Heart left ventricle (tissue), 16 donors: ENCODE results near the gene DDRGK1. TPM values are rescaled to one million over a fixed set of nuclear protein-coding genes. Genes with fewer than 3 reads are reported as not detected.

Source experiments
- ATAC-seq, 4 donors: fragments of 200-7000 bp; cut with Tn5 transposase; one replicate each; pipeline ENCODE4 v1.9.1; 2020 to 2022; ENCODE audit warnings: moderate library complexity in 4 of 4, mild to moderate bottlenecking in 3 of 4, moderate number of reproducible peaks in 1 of 4
- DNase-seq, 5 donors: peaks; one replicate each; pipeline ENCODE4 v3.0.0-alpha.2; 2020
- H3K27ac ChIP-seq, 12 donors: fragments of 200-600 bp; sonication (generic) in 4 of 12; one replicate each; pipeline versions ENCODE4 v1.5.0 to v1.8.0; 2016 to 2022; ENCODE audit warnings: mild to moderate bottlenecking in 2 of 12
- H3K27me3 ChIP-seq, 9 donors: fragments of 200-600 bp; sonication (generic) in 2 of 9; one replicate each; pipeline versions ENCODE4 v1.5.1 to v1.8.0; 2016 to 2022; ENCODE audit warnings: mild to moderate bottlenecking in 3 of 9
- H3K36me3 ChIP-seq, 9 donors: fragments of 200-600 bp; sonication (generic) in 2 of 9; one replicate each; pipeline versions ENCODE4 v1.5.0 to v1.8.0; 2018 to 2022; ENCODE audit warnings: mild to moderate bottlenecking in 2 of 9
- H3K4me1 ChIP-seq, 12 donors: fragments of 200-600 bp; sonication (generic) in 4 of 12; one replicate each; pipeline versions ENCODE4 v1.5.0 to v1.8.0; 2016 to 2022; ENCODE audit warnings: mild to moderate bottlenecking in 3 of 12
- H3K4me3 ChIP-seq, 12 donors: fragments of 200-600 bp; sonication (generic) in 4 of 12; one replicate each; pipeline versions ENCODE4 v1.5.0 to v1.8.0; 2017 to 2022; ENCODE audit warnings: mild to moderate bottlenecking in 9 of 12, moderate library complexity in 4 of 12
- H3K9me3 ChIP-seq, 12 donors: fragments of 200-600 bp; sonication (generic) in 4 of 12; one replicate each; pipeline versions ENCODE4 v1.5.0 to v1.8.0; 2016 to 2022; ENCODE audit warnings: mild to moderate bottlenecking in 1 of 12
- CTCF ChIP-seq, 12 donors: fragments of 200-600 bp; sonication (generic) in 4 of 12; IDR thresholded peaks; one replicate each; pipeline versions ENCODE4 v1.5.0 to v1.8.0; 2018 to 2022; ENCODE audit warnings: antibody characterized with exemption in 12 of 12, mild to moderate bottlenecking in 5 of 12
- POLR2A ChIP-seq, 2 donors: fragments of 450-650 bp; IDR thresholded peaks; one replicate each; pipeline ENCODE4 v1.6.1; 2017; ENCODE audit warnings: antibody characterized with exemption in 2 of 2, mild to moderate bottlenecking in 2 of 2, moderate library complexity in 2 of 2
- WGBS, 4 donors: extraction: QIAGEN DNeasy Blood & Tissue Kit in 2 of 4; methylation state at CpG; one replicate each; pipeline versions ENCODE4 v1.1.5 to v1.1.7; 2013 to 2018; 5-methylcytosine and 5-hydroxymethylcytosine counted together
- intact Hi-C, 10 donors: fragments of 100-400 bp; cut with DNase I; formaldehyde crosslinking; loops; one replicate each; pipeline versions ENCODE4 v1.11.1 to v1.14.2; 2022
- polyA plus RNA-seq, 2 donors: library from polyadenylated mRNA; stranded (reverse); fragments of 200-250 nt; gene quantifications; one replicate each; pipeline ENCODE4 v1.2.3, GENCODE V29; 2013
- total RNA-seq, 9 donors: library from RNA; depleted of rRNA in 2 of 9; stranded (reverse); fragments of >200 nt in 2 of 9; fragmentation: NEBNext Ultra II Directional in 3 of 9; extraction: Animal tissue kit (Norgen Biotek cat#: 25700) in 3 of 9; gene quantifications; one replicate each; pipeline versions ENCODE4 v1.1.0 to v1.2.4, GENCODE V29; 2016 to 2023
- donor health status: ischemic (EF 13 %, LVEDD 7.1; RV severe dilation, severe dysfunction).
- donor health status: healthy with polysubstance abuse.
- donor health status: DM: no; HTN: yes; CAD: no.
- donor health status: DM: no; HTN: no; CAD: no.
- donor health status: ischemic (EF 25% LVEDD 6.9; RV normal size, moderate dysfunction).
- donor health status: ischemic (EF 25% LVEDD 5.7; RV mildly dilated, moderate dysfunction).
- donor health status: healthy.
- donor health status: DM: yes; HTN: yes; CAD: no.
- donor health status: ischemic (EF 35%, LVEDD 5.7; RV mildly dilated, moderate dysfunction).
- donor health status: nonischemic (EF 11% LVEDD 7.7; RV severe dilation, severe dysfunction).
- donor health status: DM: yes; HTN: yes; CAD: no.
- donor health status: PGD.
- donor health status: ischemic (EF 29% LVEDD 5.4; RV normal size, mild dysfunction).
- donor health status: nonischemic (EF 23%, LVEDD 6.1; RV moderate dilation, normal function).

The DDRGK1 gene
- total and polyA plus RNA-seq, 11 donors, result 25.1 to 78.3 (median 35.5) TPM

GRCh38 chr20:3195590-3196237 lies 8.8 kb downstream of the DDRGK1 start:
- Histone ChIP-seq H3K9me3 (no peaks in the 10 kb centered on the region), H3K27me3 (no peaks in the 10 kb centered on the region), H3K4me3 (no peak overlapping the region), H3K36me3 (peaks cover 3 to 99% (median 95%) of the 10 kb centered on the region in 9 donors), H3K27ac (no peak overlapping the region), H3K4me1 (no peaks in the 10 kb centered on the region)
- no peak for DNase-seq
- 90 to 93% (median 91%) methylated on average over 7 of the region's 7 CpGs for WGBS, 4 donors
- ATAC-seq, result no peak
- TF ChIP-seq CTCF (IDR thresholded peaks at IDR 0.05) (no peak), POLR2A (IDR thresholded peaks at IDR 0.05) (no peak)
- intact Hi-C loops, result no loop called here

- Histone ChIP-seq H3K36me3 (peaks cover 3 to 99% (median 94%) of the 10 kb centered on the region in 9 donors), H3K27me3 (no peaks in the 10 kb centered on the region), H3K4me3 (no peak overlapping the region), H3K27ac (no peak overlapping the region), H3K4me1 (no peaks in the 10 kb centered on the region), H3K9me3 (no peaks in the 10 kb centered on the region)
- ATAC-seq, result no peak
- TF ChIP-seq POLR2A (IDR thresholded peaks at IDR 0.05) (no peak), CTCF (IDR thresholded peaks at IDR 0.05) (no peak)
- WGBS, 4 donors, result 93 to 94% (median 93%) methylated on average over 8 to 10 of the region's 10 CpGs
- intact Hi-C loops, result no loop called here
- DNase-seq, result no peak
Measured at GRCh38 chr20:3194617-3195280, 9.7 kb downstream of the DDRGK1 start.

- intact Hi-C loops, result no loop called here
- TF ChIP-seq POLR2A (IDR thresholded peaks at IDR 0.05), result no peak
- no peak for TF ChIP-seq CTCF (IDR thresholded peaks at IDR 0.05)
- no peak for DNase-seq
- Histone ChIP-seq H3K4me3 (no peak overlapping the region), H3K4me1 (no peaks in the 10 kb centered on the region), H3K27me3 (no peaks in the 10 kb centered on the region), H3K36me3 (peaks cover 3 to 99% (median 89%) of the 10 kb centered on the region in 9 donors), H3K27ac (no peak overlapping the region), H3K9me3 (no peaks in the 10 kb centered on the region)
- no peak for ATAC-seq
- WGBS, 4 donors, result 94 to 97% (median 95%) methylated on average over 13 to 14 of the region's 14 CpGs
Measured at GRCh38 chr20:3193806-3194616, 10.5 kb downstream of the DDRGK1 start.
